Breast epithelium (tissue), 3 donors: ENCODE measurements around the gene MADCAM1.

ENCODE experiments used
- POLR2A ChIP-seq: fragments of 450-650 bp; IDR thresholded peaks from one replicate; pipeline ENCODE4 v1.6.1; 2016; ENCODE audit warnings: antibody characterized with exemption, mild to moderate bottlenecking, moderate library complexity
- TF ChIP-seq, protein P1 (sequence below), 3 donors: fragments of 450-650 bp; IDR thresholded peaks; one replicate each; pipeline ENCODE4 v1.5.1; 2016 to 2017; ENCODE audit warnings: antibody characterized with exemption in 3 of 3, mild to moderate bottlenecking in 3 of 3, moderate library complexity in 3 of 3

DNA sequence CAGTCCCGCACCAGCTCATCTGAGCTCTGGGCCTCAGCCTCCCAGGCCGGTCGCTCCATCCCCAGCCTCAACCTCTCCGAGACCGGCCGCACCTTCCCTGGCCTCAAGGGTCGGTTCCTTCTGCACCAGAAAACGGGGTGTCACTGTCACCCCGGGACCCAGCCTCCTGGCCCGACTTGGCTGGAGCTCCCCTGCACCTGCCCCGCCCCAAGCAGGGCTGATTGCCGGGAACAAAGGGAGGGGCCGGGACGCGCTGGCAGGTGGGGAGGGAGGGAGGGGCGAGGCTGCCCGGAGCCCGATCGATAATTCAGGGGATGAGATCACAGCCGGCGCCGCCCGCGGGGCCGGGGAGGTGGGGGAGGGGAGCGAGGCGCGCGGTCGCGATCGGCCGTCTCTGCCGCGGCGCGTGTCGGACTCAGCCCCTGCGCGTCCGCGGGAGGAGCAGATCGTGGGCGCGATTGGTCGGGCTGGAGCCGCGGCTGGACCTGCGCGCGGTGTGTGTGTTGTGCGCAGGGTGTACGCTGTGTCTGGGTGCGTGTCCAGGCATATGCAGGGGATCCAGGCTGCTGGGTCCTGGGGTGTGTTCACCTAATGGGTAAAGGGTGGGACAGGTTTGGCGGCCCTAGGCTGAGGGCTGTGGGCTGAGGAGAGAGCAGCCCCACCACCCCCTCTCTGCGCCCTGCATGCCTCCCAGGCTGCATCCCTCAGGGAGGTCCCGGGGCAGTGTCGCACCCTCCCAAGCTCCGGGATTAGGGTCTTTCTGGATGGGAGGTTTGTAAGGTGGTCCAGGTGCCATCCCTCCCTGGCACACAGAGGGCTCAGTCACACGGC is 34.4 kb upstream of the MADCAM1 start:
- TF ChIP-seq, protein P1, sequence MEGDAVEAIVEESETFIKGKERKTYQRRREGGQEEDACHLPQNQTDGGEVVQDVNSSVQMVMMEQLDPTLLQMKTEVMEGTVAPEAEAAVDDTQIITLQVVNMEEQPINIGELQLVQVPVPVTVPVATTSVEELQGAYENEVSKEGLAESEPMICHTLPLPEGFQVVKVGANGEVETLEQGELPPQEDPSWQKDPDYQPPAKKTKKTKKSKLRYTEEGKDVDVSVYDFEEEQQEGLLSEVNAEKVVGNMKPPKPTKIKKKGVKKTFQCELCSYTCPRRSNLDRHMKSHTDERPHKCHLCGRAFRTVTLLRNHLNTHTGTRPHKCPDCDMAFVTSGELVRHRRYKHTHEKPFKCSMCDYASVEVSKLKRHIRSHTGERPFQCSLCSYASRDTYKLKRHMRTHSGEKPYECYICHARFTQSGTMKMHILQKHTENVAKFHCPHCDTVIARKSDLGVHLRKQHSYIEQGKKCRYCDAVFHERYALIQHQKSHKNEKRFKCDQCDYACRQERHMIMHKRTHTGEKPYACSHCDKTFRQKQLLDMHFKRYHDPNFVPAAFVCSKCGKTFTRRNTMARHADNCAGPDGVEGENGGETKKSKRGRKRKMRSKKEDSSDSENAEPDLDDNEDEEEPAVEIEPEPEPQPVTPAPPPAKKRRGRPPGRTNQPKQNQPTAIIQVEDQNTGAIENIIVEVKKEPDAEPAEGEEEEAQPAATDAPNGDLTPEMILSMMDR (IDR thresholded peaks at IDR 0.05): no peak
- TF ChIP-seq POLR2A: no peak
